HCT116 (cell line): ENCODE data around the gene RPS6KA1.

Experiments used
- EZH2phosphoT487 ChIP-seq: fragments of 200-600 bp; IDR thresholded peaks from 2 replicates; pipeline ENCODE4 v1.6.1; 2018; ENCODE audit warnings: antibody characterized with exemption, borderline replicate concordance
- RAD21 ChIP-seq: IDR thresholded peaks from 2 replicates; pipeline ENCODE4 v1.6.1; 2012; ENCODE audit warnings: low read depth, mild to moderate bottlenecking
- TF ChIP-seq, protein P1 (sequence below): IDR thresholded peaks from 2 replicates; pipeline ENCODE4 v1.6.1; 2012; ENCODE audit warnings: low read depth
- TF ChIP-seq, protein P2 (sequence below), 3 experiments: fragments of 200-600 bp in 1 of 3; sonication (generic) in 1 of 3; IDR thresholded peaks in 2 of 3; conservative IDR thresholded peaks in 1 of 3; 2 replicates each; pipeline ENCODE4 v1.5.1; 2012 to 2017; ENCODE audit warnings: low read depth in 2 of 3, low read length in 2 of 3, antibody characterized with exemption in 1 of 3, borderline replicate concordance in 1 of 3, control low read depth in 1 of 3, mild to moderate bottlenecking in 1 of 3, mixed read lengths in 1 of 3, mixed run types in 1 of 3, moderate library complexity in 1 of 3; ENCODE audit not compliant: insufficient read depth in 1 of 3

- TF ChIP-seq, protein P1, sequence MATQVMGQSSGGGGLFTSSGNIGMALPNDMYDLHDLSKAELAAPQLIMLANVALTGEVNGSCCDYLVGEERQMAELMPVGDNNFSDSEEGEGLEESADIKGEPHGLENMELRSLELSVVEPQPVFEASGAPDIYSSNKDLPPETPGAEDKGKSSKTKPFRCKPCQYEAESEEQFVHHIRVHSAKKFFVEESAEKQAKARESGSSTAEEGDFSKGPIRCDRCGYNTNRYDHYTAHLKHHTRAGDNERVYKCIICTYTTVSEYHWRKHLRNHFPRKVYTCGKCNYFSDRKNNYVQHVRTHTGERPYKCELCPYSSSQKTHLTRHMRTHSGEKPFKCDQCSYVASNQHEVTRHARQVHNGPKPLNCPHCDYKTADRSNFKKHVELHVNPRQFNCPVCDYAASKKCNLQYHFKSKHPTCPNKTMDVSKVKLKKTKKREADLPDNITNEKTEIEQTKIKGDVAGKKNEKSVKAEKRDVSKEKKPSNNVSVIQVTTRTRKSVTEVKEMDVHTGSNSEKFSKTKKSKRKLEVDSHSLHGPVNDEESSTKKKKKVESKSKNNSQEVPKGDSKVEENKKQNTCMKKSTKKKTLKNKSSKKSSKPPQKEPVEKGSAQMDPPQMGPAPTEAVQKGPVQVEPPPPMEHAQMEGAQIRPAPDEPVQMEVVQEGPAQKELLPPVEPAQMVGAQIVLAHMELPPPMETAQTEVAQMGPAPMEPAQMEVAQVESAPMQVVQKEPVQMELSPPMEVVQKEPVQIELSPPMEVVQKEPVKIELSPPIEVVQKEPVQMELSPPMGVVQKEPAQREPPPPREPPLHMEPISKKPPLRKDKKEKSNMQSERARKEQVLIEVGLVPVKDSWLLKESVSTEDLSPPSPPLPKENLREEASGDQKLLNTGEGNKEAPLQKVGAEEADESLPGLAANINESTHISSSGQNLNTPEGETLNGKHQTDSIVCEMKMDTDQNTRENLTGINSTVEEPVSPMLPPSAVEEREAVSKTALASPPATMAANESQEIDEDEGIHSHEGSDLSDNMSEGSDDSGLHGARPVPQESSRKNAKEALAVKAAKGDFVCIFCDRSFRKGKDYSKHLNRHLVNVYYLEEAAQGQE: no peak
- TF ChIP-seq, protein P2, sequence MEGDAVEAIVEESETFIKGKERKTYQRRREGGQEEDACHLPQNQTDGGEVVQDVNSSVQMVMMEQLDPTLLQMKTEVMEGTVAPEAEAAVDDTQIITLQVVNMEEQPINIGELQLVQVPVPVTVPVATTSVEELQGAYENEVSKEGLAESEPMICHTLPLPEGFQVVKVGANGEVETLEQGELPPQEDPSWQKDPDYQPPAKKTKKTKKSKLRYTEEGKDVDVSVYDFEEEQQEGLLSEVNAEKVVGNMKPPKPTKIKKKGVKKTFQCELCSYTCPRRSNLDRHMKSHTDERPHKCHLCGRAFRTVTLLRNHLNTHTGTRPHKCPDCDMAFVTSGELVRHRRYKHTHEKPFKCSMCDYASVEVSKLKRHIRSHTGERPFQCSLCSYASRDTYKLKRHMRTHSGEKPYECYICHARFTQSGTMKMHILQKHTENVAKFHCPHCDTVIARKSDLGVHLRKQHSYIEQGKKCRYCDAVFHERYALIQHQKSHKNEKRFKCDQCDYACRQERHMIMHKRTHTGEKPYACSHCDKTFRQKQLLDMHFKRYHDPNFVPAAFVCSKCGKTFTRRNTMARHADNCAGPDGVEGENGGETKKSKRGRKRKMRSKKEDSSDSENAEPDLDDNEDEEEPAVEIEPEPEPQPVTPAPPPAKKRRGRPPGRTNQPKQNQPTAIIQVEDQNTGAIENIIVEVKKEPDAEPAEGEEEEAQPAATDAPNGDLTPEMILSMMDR (IDR thresholded peaks at IDR 0.05 in 2 of 3, conservative IDR thresholded peaks at IDR 0.05 in 1 of 3; ENCODE audit: borderline replicate concordance in 1 of 3, insufficient read depth in 1 of 3, low read depth in 2 of 3, low read length in 2 of 3): peak; percentile 33 to 78 (median 77); a peak in 5 of 6 replicates
- no peak; the same call in 1 of the 2 replicates for TF ChIP-seq RAD21
- TF ChIP-seq EZH2phosphoT487: no peak
Observed at GRCh38 chr1:26538480-26539412, 9.2 kb downstream of the RPS6KA1 start.
